Activated T-cell treated with anti-CD3 and anti-CD28 coated beads for 24 hours (primary cell): ENCODE data around the gene HOXA13.

Experiments used
- DNase-seq: peaks from one replicate; pipeline ENCODE4 v3.0.0-alpha.2; 2020; ENCODE audit warnings: low read depth

The HOXA13 gene

DNA sequence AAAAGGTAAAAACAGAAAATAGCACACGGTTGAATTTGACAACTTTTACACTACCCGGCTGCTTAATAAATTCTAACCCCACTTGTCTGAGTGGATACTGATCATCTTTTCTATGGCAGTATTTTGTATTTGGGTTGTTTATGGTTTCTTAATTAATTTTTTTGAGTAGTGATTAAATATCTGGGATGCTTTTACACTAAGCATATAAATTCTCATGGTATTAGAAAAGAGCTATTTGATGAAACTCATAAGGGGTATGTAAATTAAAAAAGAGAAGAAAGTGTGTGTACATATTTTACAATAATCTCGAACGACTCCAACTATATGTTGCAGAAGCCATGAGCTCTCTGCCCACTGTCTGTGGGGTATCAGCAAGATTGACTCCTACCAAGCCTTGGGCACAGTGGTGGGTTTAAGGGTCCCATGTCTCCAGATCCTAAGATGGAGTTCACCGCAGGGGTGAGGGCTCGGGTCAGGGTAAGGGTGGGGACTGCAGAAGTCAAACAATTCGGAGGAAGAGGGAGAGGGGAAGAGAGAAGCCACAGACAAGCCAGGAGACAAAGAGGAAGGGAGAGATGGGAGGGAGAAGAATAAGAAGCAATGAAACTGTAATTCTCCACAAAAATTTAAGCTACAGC is 7.6 kb upstream of the HOXA13 start:
- DNase-seq, result no peak

DNA sequence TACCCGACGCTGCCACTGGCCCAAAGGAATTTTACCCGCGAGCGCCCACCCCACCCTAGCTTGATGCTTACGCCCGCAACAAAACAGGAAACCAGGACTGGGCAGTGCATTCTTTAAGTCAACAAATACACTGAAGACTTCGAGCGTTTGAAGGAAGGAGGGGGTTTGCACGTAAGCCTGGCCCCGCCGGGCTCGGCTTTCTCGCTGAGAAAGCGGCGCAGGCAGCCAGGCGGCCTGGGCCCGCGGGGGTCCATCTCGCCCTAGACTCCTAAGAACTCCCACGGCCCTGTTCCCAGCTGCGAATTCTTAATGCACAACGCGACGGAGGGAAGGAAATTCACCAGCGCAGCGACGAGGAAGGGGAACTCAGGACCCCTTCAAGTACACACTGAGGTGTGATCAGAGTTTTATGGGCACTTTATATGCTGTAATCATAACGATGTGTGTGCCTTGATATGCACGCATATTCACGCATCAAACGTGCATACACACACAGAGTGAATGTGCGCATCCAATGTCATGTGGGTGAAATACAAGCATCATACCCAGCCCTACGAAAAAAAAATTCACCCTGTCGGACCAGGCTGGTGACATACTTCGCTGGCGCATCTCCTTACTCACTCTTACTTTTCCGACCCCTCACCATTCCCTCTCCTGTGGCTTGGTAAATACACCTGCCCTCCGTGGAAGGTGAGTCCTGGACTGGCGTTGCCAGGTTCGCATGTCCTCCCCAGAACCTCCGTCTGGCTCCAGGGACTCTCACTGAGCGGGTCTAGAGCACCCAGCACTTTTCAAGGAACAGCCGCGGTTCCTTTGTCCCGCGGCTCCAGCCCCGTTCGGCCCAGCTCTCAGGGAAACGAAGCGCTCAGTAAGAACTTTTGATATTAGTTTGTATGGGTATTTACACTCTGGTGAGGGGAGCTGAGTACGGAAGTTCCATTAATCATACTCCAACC is 5.7 kb upstream of the HOXA13 start:
- no peak for DNase-seq

DNA sequence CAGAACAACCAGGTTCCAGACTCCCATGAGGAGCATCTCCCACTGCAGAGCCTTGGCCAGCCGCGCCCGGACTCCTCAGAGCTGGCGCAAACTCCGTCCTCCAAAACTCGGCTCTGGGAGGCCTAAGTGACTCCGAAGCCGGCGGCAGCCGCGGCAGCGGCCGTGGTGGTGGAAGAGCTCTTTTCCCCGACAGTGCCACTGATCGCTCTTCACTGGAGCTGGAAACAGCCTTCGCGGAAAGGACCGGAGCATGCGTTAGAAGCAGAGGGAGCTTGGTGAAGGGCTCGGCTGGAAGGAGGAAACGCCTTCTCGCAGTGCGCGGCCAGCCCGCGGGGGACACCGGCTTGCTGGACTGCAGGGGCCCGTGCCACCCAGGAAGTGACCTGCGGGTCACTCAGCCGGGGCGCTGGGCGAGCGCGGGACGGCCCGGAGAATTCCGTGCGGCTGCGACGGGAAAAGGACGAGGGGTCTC is 5.0 kb upstream of the HOXA13 start:
- DNase-seq, result no peak

DNA sequence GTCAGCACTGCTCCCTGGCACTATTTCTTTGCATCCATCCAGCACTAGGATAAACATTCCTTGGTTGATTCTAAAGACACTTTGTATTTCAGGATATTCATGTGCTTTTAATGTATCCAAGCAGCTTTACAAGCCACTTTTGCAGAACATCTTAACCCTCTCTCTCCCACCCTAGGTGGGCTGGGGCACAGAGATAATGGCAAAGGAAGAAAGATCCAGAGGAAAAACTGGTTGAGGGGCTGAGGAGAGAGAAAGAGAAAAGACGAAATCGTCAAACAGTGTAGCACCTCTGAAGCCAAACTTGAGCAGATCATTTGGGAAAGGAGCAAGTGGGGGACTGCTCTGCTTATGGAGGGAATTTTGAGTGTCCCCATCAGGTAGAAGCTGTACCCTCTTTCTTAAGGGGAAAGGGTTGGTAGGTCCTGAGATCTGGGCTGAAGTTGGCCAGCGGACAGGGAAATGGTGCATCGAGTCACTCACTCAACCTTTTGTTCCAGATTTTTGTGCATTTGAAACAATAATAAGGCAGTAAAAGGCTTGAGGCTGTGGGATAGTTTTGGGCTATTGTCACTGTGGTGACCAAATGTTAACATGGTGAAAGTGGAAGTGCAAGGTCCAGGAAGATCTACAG is 4.2 kb upstream of the HOXA13 start:
- DNase-seq, result no peak

DNA sequence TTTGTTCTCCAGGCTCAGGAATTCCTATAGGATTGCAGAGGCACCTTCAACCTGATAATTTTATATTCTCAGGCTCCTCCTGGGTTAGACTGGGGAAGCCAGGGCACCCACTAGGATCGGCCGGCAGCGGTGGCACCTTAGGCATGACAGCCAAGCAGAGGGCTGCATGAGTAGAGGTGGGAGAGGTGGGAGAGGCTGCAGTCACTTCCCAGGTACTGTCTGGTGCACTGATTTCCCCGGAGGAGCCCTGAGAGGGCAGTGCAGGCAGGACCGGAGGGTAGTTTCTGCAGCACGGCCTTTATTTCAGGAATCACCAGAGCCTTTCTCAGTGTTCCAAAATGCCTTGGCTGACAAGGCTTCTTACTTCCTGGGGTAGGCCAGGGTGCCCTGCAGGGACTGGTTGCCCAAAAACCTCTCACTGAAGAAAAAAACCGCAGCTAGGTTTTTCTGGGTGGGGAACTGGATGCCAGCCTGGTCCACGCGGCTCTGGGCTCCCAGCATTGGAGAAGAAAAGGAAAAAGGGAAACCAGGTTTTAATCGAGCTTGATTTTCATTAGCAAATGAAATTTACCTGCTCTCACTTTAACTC is 3.6 kb upstream of the HOXA13 start:
- no peak for DNase-seq

DNA sequence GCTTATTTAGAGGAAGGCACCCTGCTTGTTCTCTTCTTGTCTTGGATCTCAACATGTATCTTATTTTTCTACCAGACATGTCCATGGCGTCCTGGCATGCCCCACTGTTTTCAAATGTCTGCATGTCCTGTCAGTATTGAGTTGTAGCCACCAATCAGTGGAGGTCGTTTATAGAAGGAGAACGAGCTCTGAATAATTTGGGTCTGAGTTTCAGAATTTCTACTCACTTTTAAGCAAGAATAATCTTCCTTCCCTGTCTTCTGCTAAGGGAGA is 2.9 kb upstream of the HOXA13 start:
- DNase-seq, result no peak

DNA sequence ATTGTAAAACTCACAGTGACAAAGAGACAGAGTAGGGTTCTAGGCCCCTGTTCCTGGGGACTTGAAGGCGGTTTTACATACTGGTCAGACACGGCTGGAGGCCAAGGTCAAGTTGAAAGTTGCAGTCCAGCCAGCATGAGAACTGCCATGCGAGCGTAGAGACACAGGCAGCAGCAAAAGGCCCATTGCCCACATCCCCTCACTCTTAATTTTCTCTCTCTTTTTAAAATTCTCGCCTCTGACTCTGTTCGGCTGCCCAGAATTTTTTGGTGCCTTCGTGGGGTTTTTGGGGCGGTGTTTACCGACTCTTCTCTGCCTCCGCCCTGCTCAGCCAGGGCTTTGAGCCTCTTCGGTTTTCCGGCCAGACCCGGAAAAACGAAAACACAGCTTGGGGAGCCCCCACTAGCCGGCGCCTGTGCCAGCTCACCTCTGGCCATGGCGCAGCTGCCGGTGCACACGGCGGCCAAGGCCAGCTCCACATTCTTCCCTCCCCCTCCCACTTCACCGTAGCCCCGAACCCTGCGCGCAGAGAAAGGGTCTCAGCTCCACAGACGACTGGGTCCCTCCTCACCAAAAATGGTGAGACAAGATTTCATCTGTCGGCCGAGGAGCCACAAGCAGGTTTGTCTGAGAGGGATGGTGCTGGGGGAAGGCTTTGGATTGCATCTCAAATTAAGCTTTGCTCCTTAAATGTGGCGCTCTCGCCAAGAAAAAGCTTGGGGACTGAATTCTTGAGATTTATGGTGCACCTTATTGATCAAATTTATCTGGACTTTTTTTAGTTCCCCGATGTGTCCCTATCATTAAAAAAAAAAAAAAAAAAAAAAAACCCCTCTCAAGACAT is 2.3 kb upstream of the HOXA13 start:
- DNase-seq, result no peak

DNA sequence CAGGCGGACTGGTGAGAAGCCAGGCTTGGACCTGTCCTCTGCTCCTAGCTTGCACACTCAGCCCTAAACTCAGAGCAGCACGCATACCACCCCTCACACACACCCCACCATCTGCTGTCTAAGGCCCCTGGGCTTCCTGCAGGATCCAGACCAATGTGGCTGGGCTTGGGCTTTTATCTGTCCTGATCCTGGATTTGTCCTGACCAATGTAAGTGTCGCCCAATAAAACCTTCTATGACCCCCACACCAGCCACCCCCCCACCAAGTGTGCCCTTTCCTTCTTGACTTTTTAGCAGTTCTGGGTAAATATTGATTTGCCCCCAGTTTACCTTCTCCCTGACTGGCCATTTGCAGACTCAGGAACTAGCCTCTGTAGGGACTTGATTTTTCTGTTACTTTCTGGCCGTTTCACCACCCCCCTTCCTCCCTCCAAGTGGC is 1.7 kb upstream of the HOXA13 start:
- no peak for DNase-seq

DNA sequence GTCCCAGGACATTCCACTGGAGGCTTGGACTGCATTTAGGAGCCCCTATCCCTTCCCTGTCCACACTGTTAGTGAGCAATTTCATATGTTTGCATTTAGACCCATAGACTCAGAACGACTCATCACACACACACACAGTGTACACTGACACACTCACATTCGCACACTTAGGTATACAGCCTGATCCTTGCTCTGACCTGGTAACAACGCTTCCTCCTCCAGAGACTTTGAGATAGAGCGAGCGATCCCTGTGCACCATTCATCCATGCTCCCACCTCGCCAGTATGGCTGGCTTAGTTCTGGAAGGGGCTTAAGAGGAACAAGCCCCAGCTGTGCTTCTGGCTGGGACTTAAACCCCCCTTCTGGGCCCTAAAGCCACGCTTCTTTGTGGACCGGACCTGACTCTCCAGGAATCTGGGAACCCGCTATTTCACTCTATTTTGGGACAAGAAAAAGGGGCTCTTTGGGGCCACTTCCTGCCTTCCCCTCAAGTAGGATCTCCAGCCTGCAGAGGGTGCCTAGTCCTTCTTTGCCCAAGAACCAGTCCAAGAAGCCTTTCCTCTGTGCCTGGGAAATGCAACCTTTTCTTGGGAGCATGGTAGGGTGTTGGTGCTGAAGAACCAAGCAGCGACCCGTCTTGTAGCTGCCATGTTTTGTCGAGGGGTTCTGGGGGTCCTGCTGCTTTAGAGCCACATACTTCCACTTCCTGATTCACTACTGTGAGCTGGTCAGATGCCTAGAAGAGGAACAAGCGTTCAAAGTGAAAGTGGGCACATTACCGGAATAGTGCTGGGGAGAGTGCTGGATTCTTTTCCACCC is 1.1 kb upstream of the HOXA13 start:
- DNase-seq, result no peak

DNA sequence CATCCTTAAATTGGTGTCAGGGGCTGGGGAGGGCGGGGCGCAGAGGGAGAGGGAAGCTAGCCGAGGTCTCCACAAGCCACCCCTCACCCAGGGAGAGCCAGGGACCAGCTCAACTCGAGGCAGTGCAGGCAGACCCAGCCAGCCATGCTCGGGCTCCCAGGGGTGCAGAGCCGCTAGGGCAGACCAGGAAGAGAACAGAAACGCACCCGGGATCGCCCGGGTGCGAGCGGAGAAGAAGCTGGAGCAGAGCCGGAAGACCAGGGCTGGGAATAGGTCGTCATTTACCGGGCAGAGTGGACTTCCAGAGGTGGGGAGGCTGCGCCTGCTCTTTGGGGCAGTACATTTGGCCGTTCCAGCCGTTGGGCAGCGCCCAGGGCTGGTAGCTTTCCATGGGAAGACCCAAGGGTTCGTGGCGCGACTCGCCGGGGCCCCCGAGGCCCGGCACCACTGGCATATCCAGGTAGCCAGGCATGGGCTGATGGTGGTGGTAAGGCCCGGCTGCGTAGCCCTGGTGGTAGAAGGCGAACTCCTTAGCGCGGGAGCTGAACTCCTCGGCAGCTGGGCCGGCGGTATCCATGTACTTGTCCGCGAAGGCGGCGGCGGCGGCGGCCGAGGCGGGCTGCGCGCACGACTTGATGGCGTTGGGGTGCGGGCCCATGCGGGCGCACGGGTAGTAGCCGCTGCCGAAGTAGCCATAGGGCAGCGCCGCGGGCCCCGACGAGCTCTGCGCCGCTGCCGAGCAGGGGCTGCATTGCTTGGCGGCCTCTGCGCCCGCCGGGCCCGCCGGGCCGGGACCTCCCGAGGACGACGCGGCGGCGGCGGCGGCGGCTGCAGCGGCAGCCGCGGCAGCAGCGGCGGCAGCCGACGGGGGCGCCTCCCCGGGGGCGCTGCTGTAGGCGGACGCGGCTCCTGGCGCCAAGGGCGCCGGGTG is 755 bp downstream of the HOXA13 start:
- no peak for DNase-seq

DNA sequence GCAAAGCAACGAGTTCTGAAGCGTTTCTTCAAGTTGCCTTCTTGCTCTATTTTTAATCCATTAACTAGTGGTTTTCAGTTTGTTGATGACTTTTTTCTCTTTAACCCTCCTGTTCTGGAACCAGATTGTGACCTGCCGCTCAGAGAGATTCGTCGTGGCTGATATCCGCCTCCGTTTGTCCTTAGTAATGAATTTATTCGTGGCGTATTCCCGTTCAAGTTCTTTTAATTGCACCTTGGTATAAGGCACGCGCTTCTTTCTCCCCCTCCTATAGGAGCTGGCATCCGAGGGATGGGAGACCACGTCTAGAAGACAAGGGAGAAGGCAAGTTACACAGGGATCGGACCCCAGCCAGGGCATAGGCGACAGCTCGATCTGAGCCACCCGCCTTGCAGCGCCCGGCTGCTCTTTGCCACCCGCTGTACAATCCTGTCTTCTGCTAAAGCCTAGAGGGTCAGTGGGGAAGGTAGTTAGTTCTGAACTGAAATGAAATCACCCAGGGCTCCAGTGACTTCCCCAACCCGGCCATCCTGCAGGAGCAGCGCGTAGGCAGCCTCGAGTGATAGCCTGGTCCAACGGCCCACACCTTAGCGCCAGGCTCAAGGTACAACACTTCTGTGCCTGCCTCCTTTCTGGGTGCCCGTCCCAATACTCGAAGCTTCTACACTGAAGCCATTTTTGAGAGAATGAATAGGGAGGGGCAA is 1.6 kb downstream of the HOXA13 start:
- DNase-seq, result no peak

DNA sequence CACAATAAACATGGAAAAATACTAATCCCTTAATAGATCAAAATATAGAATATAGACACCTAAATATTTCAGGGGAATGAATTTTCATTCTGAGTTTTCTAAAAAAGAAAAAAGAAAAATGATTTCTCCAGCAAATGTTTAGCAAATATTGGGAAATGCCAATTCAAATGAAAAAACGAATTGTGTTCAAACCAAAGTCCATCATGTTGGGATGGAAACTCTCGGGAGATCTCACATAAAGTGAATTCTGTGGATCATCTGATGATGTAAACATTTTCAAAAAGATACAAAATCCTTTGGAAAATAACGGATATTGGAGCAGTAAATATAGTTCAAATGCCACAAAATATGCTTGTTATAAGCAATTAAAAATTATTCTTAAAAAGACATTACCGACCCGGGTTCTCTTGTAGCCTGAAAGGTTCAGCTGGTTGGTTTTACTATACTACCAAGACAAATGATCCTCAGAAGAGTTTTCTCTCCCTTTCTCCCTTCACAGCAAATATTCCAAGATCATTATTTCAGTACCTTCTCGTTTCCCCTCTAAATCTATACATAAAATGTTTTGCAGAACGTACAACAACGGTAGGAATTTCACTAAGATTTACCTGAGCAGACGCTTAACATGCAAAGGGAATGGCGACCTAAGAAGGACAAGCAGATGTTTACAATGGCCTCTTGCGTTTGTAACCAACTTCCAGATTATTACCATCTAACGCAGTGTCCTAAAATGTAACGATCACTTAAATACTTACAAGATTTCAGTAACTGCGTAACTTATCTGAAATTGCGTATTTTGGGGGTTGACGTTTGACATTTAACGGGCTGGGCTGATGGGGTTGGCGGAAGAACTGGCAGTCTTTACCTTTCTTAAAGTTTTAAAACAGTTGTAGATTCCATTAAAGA is 2.5 kb downstream of the HOXA13 start:
- DNase-seq, result no peak

DNA sequence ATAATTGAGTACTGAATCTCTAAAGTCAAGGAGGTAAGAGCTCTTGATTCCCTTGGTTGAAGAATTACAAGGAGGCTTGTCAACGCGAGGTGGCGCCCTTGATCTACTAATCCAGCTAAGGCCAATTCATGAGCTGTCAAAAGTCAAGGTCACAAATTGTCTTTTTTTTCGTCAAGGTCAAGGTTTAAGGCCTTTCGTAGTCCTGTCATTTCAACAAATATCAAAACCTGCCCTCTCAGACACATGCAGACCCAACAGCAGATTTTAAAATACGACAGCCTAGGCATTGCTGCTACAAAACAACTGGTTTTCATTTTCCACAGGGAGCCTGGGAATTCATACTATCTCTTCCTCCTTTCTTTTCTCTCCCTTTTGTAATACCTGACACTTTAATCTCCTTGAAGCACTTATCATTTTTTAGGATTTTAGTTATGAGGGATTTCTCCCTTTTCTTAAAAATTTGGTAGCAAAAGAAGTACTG is 3.6 kb downstream of the HOXA13 start:
- DNase-seq, result peak; percentile 75

DNA sequence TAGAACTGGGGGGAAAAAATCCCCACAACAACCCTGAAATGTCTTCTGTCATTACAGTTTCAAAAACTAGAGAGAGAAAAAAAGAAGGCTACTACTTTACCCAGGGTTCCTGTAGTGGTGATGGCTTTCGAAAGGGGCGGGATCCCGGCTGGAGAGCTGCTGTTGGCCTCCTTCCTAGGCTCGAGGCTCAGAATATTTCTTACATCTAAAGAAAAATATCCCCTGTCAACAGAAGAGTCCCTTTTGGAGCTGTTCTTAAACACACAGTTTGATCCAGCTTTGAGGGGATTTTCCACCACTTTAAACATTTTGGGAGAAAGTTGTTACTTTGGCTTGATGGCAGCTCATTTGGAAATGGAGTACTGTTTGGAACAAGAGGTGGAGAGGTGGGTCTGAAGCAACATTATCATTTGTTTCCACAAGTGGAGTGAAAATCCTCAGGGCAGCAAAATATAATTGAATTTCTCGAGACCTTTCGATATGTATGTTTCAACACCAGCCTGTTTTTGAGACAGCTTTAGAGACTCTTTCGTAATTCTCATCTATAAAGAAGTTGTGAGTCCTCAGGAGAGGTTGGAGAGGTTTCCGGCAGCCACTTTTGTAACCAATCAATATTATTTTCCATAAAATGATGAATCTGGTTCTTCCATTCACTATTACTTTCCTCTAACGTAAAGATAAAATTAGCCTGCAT is 5.1 kb downstream of the HOXA13 start:
- DNase-seq, result no peak

DNA sequence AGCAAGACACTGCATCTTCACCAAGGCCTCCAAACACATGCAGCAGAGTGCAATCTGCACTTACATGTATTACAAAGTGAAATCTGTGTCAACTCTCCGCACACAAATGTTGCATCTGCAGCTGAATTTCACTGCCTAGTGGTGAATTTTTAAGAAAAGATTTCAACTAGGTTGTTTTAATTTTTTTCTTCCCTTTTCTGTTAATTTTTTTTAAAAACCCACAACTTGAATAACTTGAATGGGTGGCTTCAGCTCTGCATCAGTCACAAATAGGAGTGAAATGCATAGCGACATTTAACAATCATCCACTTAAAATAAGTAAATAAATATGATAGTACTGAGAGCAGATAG is 5.9 kb downstream of the HOXA13 start:
- DNase-seq, result no peak

DNA sequence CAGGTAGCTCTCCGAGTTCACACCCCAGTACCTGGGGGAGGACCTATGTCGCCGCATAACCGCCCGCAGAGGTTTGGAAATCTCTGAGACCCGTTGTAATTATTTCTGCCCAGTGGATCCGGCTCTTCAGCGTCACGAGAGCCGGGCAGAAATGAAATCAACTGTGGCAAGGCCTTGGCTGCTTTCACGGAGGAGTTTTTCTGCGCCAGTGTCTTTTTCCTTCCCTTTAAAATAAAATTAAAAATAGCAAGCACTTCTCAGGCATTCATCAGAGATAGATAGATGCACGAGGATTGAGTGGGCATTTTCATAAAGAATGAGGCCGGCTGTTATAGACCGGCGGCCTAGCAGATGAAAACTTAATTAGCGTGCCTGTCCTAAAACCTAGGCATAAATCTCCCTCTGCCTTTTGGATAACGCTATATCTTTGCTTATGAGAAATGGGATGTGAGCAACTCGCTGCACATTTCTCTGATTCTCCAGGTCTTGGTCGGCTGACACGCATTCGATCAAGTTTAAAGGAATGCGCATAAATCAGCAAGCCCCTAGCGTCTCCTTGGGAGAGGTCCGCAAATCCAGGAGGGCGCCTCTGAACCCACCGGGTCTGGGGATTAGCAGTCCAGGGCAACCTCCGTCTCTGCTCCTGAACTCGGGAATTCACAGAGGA is 6.4 kb downstream of the HOXA13 start:
- no peak for DNase-seq
